Neural progenitor cell (in vitro differentiated cells): Measurements from ENCODE around the gene GRIP1. TPM values are rescaled to one million over a fixed set of nuclear protein-coding genes. Genes with fewer than 3 reads are reported as not detected.

Experiments
- DNase-seq: peaks from one replicate; pipeline ENCODE4 v3.0.0-alpha.2; 2016; ENCODE audit warnings: low spot score
- H2AFZ ChIP-seq: fragments of 200-600 bp; sonication (generic); replicated peaks from 2 replicates; pipeline ENCODE4 v1.6.1; 2016; ENCODE audit warnings: antibody characterized with exemption
- H3F3A ChIP-seq: fragments of 200-600 bp; sonication (generic); 2 replicates; pipeline ENCODE4 v1.6.1; 2016; ENCODE audit warnings: antibody characterized with exemption, low read depth
- H3K27ac ChIP-seq: fragments of 200-600 bp; sonication (generic); 2 replicates; pipeline ENCODE4 v1.5.1; 2016; ENCODE audit warnings: mild to moderate bottlenecking
- H3K27me3 ChIP-seq: fragments of 200-600 bp; sonication (generic); 2 replicates; pipeline ENCODE4 v1.6.1; 2016; ENCODE audit warnings: mild to moderate bottlenecking, moderate library complexity
- H3K36me3 ChIP-seq: fragments of 200-600 bp; sonication (generic); 2 replicates; pipeline ENCODE4 v1.5.1; 2016
- H3K4me1 ChIP-seq: fragments of 200-600 bp; sonication (generic); 2 replicates; pipeline ENCODE4 v1.6.1; 2016; ENCODE audit warnings: mixed run types
- H3K4me2 ChIP-seq: fragments of 200-600 bp; sonication (generic); 2 replicates; pipeline ENCODE4 v1.6.1; 2016
- H3K4me3 ChIP-seq: fragments of 200-600 bp; sonication (generic); 2 replicates; pipeline ENCODE4 v1.5.1; 2016
- H3K79me2 ChIP-seq: fragments of 200-600 bp; sonication (generic); 2 replicates; pipeline ENCODE4 v1.6.1; 2016; ENCODE audit warnings: low read depth
- H3K9ac ChIP-seq: fragments of 200-600 bp; sonication (generic); 2 replicates; pipeline ENCODE4 v1.6.1; 2016
- H3K9me3 ChIP-seq: fragments of 200-600 bp; sonication (generic); 2 replicates; pipeline ENCODE4 v1.5.1; 2016; ENCODE audit warnings: low read depth
- H4K20me1 ChIP-seq: fragments of 200-600 bp; sonication (generic); 2 replicates; pipeline ENCODE4 v1.6.1; 2016; ENCODE audit warnings: low read depth
- H3K27ac Mint-ChIP-seq: 3 replicates; pipeline ENCODE4 v1.8.0; 2021; ENCODE audit warnings: mixed read lengths
- H3K27me3 Mint-ChIP-seq: 2 replicates; pipeline ENCODE4 v1.8.0; 2022; ENCODE audit warnings: low read depth, mild to moderate bottlenecking, inconsistent platforms, moderate library complexity, mixed read lengths; ENCODE audit not compliant: insufficient read depth
- H3K36me3 Mint-ChIP-seq: 3 replicates; pipeline ENCODE4 v1.8.0; 2021; ENCODE audit warnings: mixed read lengths
- H3K4me1 Mint-ChIP-seq: 3 replicates; pipeline ENCODE4 v1.8.0; 2021; ENCODE audit warnings: mixed read lengths
- H3K4me3 Mint-ChIP-seq: 3 replicates; pipeline ENCODE4 v1.8.0; 2021; ENCODE audit warnings: mild to moderate bottlenecking, moderate library complexity, mixed read lengths
- H3K9me3 Mint-ChIP-seq: 3 replicates; pipeline ENCODE4 v1.8.0; 2020; ENCODE audit warnings: mixed read lengths
- EZH2 ChIP-seq: fragments of 200-600 bp; sonication (generic); IDR thresholded peaks from 2 replicates; pipeline ENCODE4 v1.6.1; 2017; ENCODE audit warnings: antibody characterized with exemption, mild to moderate bottlenecking, moderate library complexity
- EZH2phosphoT487 ChIP-seq: fragments of 200-600 bp; sonication (generic); IDR thresholded peaks from 2 replicates; pipeline ENCODE4 v1.6.1; 2017; ENCODE audit warnings: antibody characterized with exemption
- total RNA-seq: library from RNA; depleted of rRNA; stranded (reverse); fragments of >200 nt; gene quantifications from 2 replicates; pipeline ENCODE4 v1.2.3, GENCODE V29; 2015; ENCODE audit warnings: low replicate concordance
- TF ChIP-seq, protein P1 (sequence below): fragments of 200-600 bp; sonication (generic); IDR thresholded peaks from 2 replicates; pipeline ENCODE4 v1.5.1; 2017; ENCODE audit warnings: antibody characterized with exemption, mild to moderate bottlenecking

The GRIP1 gene
- total RNA-seq, 1 donor from 2014 or later = 38.2 TPM

DNA sequence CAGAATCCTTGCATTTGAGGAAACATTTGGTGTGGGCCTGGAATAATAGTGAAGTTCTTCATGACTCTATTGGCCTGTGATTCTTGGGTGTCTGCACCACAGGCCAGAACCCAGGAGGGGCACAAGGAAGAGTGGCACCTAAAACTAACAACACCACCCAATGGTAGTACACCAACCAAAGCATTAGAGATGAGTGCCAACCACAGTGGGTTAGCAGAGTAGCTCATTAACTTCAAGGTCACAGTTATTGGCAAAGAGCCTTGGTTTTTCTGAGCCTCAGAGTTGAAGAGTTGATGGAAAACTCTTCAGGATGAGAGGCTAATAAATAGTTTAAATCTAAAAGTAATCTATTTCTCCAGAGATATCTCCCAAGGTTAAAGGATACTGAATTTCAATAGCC is 319.6 kb downstream of the GRIP1 start:
- H4K20me1 ChIP-seq = no peaks in the 10 kb centered on the region
- H2AFZ ChIP-seq = no peak overlapping the region
- TF ChIP-seq, protein P1, sequence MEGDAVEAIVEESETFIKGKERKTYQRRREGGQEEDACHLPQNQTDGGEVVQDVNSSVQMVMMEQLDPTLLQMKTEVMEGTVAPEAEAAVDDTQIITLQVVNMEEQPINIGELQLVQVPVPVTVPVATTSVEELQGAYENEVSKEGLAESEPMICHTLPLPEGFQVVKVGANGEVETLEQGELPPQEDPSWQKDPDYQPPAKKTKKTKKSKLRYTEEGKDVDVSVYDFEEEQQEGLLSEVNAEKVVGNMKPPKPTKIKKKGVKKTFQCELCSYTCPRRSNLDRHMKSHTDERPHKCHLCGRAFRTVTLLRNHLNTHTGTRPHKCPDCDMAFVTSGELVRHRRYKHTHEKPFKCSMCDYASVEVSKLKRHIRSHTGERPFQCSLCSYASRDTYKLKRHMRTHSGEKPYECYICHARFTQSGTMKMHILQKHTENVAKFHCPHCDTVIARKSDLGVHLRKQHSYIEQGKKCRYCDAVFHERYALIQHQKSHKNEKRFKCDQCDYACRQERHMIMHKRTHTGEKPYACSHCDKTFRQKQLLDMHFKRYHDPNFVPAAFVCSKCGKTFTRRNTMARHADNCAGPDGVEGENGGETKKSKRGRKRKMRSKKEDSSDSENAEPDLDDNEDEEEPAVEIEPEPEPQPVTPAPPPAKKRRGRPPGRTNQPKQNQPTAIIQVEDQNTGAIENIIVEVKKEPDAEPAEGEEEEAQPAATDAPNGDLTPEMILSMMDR = no peak
- no peak for TF ChIP-seq EZH2
- H3K4me3 Mint-ChIP-seq = no peak overlapping the region
- H3K4me3 ChIP-seq = no peak overlapping the region
- H3K9me3 Mint-ChIP-seq = no peaks in the 10 kb centered on the region
- no peaks in the 10 kb centered on the region for H3K36me3 ChIP-seq
- no peak overlapping the region for H3K27ac ChIP-seq
- H3K4me2 ChIP-seq = no peak overlapping the region
- no peak overlapping the region for H3K27ac Mint-ChIP-seq
- no peaks in the 10 kb centered on the region for H3K27me3 ChIP-seq
- H3F3A ChIP-seq = no peaks in the 10 kb centered on the region
- peaks cover 8% of the 10 kb centered on the region for H3K36me3 Mint-ChIP-seq
- DNase-seq = no peak
- no peaks in the 10 kb centered on the region for H3K4me1 Mint-ChIP-seq
- peaks cover 4% of the 10 kb centered on the region for H3K27me3 Mint-ChIP-seq
- H3K9me3 ChIP-seq = no peaks in the 10 kb centered on the region
- H3K9ac ChIP-seq = no peak overlapping the region
- no peaks in the 10 kb centered on the region for H3K4me1 ChIP-seq
- no peaks in the 10 kb centered on the region for H3K79me2 ChIP-seq

DNA sequence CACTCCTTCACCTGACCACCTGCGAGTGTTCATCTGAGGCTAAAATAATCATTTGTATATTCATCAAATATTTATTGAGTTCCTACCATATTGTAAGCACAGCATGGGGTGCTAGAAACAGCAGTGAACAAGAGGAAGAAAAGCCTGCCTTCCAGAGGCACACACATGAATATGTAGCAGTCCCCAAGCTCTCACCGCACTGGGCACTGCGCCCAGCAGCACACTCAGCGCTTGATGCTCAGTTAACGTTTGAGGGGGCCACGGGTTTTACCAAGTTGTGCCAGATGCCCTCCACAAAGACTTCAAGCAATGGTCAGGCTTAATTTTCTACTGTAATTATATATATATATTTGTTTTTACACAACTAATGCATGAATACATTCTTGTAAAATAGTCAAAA is 324.6 kb downstream of the GRIP1 start:
- H3K4me3 ChIP-seq = no peak overlapping the region
- Mint-ChIP-seq H3K9me3 (no peaks in the 10 kb centered on the region), H3K4me3 (no peak overlapping the region), H3K4me1 (peaks cover 5% of the 10 kb centered on the region), H3K27me3 (peaks cover 2% of the 10 kb centered on the region), H3K27ac (no peak overlapping the region), H3K36me3 (peaks cover 14% of the 10 kb centered on the region)
- H3K27me3 ChIP-seq = no peaks in the 10 kb centered on the region
- no peaks in the 10 kb centered on the region for H3K9me3 ChIP-seq
- H2AFZ ChIP-seq = no peak overlapping the region
- H3K36me3 ChIP-seq = no peaks in the 10 kb centered on the region
- no peak overlapping the region for H3K27ac ChIP-seq
- H3K9ac ChIP-seq = no peak overlapping the region
- TF ChIP-seq EZH2phosphoT487 (no peak), EZH2 (no peak)
- TF ChIP-seq, protein P1 = no peak
- DNase-seq = no peak
- H3K4me2 ChIP-seq = no peak overlapping the region
- no peaks in the 10 kb centered on the region for H4K20me1 ChIP-seq
- no peaks in the 10 kb centered on the region for H3F3A ChIP-seq
- no peaks in the 10 kb centered on the region for H3K4me1 ChIP-seq
- no peaks in the 10 kb centered on the region for H3K79me2 ChIP-seq

DNA sequence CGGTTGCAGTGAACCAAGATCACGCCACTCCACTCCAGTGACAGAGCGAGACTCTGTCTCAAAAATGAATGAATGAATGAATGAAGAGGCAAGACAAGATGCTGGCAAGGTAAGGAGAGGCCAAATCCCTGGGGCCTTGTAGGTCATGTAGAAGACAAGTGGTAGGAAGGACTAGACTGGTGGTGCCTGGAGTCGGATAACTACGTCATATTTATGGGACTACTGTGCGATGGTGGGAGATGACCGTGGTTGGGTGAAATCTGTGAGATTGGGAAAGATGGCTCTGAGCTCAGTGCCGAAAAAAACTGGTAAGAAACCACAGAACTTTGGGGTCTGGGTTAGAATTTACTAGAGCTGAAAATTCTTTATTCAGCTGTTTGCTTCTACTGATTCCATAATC is 326.0 kb downstream of the GRIP1 start:
- no peak overlapping the region for H3K4me3 Mint-ChIP-seq
- Histone ChIP-seq H4K20me1 (no peaks in the 10 kb centered on the region), H3K27ac (no peak overlapping the region), H2AFZ (no peak overlapping the region), H3F3A (no peaks in the 10 kb centered on the region), H3K36me3 (no peaks in the 10 kb centered on the region), H3K4me1 (no peaks in the 10 kb centered on the region), H3K4me2 (no peak overlapping the region), H3K27me3 (no peaks in the 10 kb centered on the region), H3K9me3 (no peaks in the 10 kb centered on the region), H3K79me2 (no peaks in the 10 kb centered on the region), H3K4me3 (no peak overlapping the region), H3K9ac (no peak overlapping the region)
- H3K36me3 Mint-ChIP-seq = peaks cover 19% of the 10 kb centered on the region
- peaks cover 5% of the 10 kb centered on the region for H3K4me1 Mint-ChIP-seq
- H3K27me3 Mint-ChIP-seq = peaks cover 2% of the 10 kb centered on the region
- TF ChIP-seq, protein P1 = no peak
- TF ChIP-seq EZH2phosphoT487 = no peak
- TF ChIP-seq EZH2 = no peak
- no peaks in the 10 kb centered on the region for H3K9me3 Mint-ChIP-seq
- no peak for DNase-seq
- H3K27ac Mint-ChIP-seq = peak overlapping the region; percentile 80
